ENCODE measurements around the gene NUTM1. TPM values are rescaled to one million over a fixed set of nuclear protein-coding genes. Genes with fewer than 3 reads are reported as not detected.
A peak's percentile ranks its signal among the peaks of the same experiment; 100 is the strongest.

Gene NUTM1
- not detected for total RNA-seq
- long read RNA-seq: 0 reads

DNA sequence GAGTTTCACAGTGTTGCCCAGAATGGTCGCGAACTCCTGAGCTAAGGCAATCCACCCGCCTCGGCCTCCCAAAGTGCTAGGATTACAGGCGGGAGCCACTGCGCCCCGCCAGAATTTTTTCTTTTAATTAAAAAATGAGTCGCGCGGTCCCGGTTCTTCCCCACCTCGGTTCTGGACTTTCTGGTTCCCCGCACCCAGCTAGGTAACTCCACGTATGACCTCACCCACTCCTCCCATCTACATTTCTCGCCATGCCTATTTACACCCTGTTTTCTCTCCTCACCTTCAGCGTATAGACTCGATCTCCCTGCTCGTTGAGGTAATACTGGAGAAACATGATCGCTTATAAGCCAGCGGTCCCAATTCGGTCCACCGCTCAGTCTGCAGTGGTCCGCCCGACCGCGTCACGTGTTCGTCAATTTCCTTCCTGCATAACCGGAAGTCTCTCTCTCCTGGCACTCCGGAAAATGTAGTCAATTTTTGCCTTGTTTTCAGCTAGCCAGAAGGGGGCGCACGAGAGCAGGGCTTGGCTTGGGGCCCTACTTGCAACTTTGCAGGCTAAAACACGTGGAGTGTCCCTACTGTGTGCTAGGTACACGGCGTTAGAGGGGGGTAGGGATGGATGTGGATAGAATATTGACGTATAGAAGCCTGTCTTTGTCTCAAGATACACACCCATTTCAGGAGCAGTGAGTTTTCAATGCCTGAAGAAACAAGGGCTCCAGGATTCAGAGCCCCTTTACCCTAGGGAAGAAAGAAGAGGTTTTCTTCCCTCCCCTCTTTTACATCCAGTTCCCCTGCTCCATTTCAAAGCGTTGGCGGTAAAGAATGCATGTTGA, at the start of gene NUTM1, which contains the start of gene NOP10:
TSS of gene NUTM1 (plus strand) at position 579 of the 839 bp plus-strand sequence. CDS start 382 bp downstream, outside the sequence.
TSS of gene NOP10 (minus strand) at position 400 of the 839 bp plus-strand sequence. CDS start at position 337, 63 bp downstream.
- intact Hi-C loops (cut with DNase I): loop anchor here (1.0 to 2.0 kb wide), 2 partner anchors 24 to 102 kb away; partner anchors contain the start of gene LPCAT4
- peak; percentile 94 for DNase-seq (ENCODE audit: missing footprints)
- peak; percentile 97 for ATAC-seq

GRCh38 chr15:34297059-34297458, 46.1 kb upstream of the NUTM1 start:
- intact Hi-C loops (cut with DNase I): no loop called here
- DNase-seq (ENCODE audit: missing footprints): no peak
- no peak for ATAC-seq

DNA sequence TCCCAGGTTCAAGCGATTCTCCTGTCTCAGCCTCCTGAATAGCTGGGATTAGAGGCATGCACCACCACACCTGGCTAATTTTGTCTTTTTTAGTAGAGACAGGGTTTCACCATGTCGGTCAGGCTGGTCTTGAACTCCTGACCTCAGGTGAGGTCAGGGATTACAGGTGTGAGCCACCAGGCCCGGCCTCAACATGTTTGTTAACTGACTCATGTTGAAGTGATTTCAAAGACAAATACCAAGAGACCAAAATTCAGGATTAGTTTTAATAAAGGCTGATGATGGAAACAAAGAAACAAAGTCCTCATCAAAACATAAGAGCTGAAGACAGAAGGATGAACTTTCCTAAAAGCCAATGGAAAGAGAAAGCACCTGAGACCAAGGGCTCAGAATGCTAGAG, 42.1 kb upstream of the NUTM1 start:
- ATAC-seq (no peak), DNase-seq (ENCODE audit: missing footprints) (no peak)
- intact Hi-C loops (cut with DNase I): no loop called here

- DNase-seq (ENCODE audit: missing footprints): no peak
- ATAC-seq: no peak
- intact Hi-C loops (cut with DNase I): no loop called here
Measured at GRCh38 chr15:34304613-34305012, 38.5 kb upstream of the NUTM1 start.

GRCh38 chr15:34311563-34311962, 31.6 kb upstream of the NUTM1 start:
- intact Hi-C loops (cut with DNase I): no loop called here
- ATAC-seq (no peak), DNase-seq (ENCODE audit: missing footprints) (no peak)

DNA sequence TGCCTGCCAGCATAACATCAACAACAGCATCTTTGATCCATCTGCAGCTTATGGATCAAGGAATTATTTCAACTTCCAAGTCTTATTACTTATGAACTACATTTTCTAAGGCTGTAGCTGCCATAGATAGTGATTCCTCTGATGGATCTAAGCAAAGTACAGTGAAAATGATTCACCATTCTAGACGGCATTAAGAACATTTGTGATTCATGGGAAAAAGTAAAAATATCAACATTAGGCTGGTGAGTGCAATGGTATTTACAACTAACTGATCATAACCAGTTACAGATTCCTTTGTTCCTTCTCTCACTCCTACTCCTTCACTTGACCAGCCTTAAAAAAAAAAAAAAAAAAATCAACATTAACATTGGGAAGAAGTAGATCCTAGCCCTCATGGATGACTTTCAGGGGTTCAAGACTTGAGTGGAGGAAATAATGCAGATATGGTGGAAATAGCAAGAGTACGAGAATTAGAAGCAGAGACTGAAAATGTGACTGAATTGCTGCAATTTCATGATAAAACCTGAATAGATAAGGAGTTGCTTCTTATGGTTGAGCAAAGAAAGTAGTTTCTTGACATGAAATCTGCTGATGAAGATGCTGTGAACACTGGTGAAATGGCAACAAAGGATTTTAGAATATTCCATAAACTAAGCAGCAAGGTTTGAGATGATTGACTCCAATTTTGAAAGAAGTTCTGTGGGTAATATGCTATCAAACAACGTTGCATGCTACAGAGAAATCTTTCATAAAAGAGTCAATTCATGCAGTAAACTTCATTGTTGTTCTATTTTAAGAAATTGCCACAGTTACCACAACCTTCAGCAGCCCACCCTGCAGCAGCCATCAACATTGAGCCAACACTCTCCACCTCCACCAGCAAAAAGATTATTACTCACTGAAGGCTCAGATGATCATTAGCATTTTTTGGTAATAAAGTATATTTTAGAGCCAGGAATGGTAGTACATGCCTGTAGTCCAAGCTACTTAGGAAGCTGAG, 28.3 kb upstream of the NUTM1 start:
- intact Hi-C loops (cut with DNase I): loop anchor here (5.0 kb wide), 1 partner anchor 52 kb away; no protein-coding TSS in a partner anchor

DNA sequence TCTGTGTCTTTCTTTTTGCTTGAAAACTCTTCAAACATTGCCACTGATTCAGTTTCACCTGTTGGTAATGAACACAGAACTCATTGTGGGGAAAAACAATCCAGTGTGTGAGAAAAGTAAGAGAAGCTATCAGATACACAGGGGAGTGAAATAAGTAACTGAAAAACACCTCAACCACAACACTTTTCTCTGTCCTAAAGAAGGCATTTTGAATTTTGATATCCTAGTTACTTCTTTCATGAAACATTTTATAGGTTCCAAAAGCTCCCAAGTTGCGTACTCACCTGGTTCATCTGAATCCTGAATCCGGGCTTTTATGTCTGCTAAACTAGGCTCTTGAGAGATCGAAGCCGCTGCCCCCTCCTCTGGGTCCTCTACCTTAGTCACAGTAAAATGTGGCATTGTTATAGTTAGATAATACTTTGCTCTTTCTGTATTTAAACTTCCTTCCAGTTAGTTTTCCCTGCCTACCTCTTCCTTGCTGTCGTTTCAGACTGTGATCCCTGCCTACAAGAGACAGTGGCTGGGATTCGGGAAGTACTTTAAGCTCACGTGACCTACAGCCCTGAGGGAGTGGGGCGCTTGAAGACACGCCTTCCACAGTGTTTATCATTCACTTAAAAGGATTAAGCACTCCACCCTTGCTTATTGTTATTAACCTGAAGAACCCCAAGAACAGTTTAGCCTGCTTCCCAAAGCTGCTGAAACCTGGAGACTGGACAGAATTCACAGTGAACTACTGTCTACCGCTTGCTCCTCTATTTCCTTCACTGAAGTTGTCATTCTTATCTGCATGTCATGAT, 24.6 kb upstream of the NUTM1 start:
- peak; percentile 97 for ATAC-seq
- intact Hi-C loops (cut with DNase I): loop anchor here (5.0 kb wide), 1 partner anchor 56 kb away; no protein-coding TSS in a partner anchor

More for the DNA sequence above, 28.3 kb upstream of the NUTM1 start:
- ATAC-seq (no peak), DNase-seq (ENCODE audit: missing footprints) (no peak)

DNA sequence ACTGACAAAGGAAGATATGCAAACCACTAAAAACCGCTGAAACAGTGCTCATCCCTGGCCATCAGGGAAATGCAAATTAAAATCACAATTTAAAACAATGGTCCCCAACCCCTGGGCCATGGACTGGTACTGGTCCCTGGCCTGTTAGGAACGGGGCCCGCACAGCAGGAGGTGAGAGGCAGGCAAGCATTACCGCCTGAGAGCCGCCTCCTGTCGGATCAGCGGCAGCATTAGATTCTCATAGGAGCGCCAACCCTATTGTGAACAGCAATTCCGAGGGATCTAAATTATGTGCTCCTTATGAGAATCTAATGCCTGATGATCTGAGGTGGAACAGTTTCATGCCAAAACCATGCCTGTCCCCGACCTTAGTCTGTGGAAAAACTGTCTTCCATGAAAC, 19.9 kb upstream of the NUTM1 start:
- DNase-seq (ENCODE audit: missing footprints): no peak
- intact Hi-C loops (cut with DNase I): no loop called here
- no peak for ATAC-seq

More for the DNA sequence above, 24.6 kb upstream of the NUTM1 start:
- DNase-seq (ENCODE audit: missing footprints): no peak

DNA sequence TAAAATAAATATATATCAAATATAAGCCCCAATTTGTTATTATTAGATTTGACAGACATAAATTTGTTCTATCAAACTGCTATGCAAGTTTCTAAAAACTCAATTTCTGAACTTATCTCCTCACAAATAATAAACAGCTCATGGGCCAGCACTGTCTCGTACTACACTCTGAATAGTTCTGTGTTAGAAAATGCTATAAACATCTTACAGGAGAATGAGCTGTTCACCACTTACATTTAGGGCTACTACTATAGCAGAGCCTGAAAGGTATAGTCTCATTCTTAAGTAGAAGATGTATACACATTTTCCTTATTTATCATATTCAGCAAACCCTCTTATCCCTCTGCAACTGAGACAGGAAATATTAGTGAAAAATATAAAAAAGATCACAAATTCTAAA, 18.2 kb upstream of the NUTM1 start:
- ATAC-seq (no peak), DNase-seq (ENCODE audit: missing footprints) (no peak)
- intact Hi-C loops (cut with DNase I): no loop called here

DNA sequence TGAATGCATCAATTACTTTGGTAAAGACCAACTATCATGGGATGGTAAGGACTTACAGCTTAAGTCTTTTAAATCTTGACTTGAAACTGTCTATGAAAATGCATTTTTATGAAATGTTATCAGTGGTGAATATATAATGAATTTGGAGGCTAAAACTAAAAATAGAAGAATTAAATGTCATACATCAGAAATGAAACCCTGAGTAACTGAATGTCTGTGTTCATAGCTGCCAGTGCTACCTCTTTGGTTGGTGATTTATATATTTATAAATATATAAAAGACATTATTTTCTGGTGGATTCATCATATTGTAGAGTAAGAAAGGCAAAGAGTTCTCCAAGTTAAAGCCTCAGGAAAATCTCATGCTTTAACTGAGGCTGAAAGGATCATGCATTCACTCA, 17.7 kb upstream of the NUTM1 start:
- intact Hi-C loops (cut with DNase I): no loop called here
- DNase-seq (ENCODE audit: missing footprints) (no peak), ATAC-seq (no peak)

GRCh38 chr15:34327906-34328305, 15.2 kb upstream of the NUTM1 start:
- ATAC-seq (no peak), DNase-seq (ENCODE audit: missing footprints) (no peak)
- intact Hi-C loops (cut with DNase I): no loop called here

GRCh38 chr15:34329006-34329405, 14.1 kb upstream of the NUTM1 start:
- intact Hi-C loops (cut with DNase I): no loop called here
- no peak for ATAC-seq
- DNase-seq (ENCODE audit: missing footprints): no peak

DNA sequence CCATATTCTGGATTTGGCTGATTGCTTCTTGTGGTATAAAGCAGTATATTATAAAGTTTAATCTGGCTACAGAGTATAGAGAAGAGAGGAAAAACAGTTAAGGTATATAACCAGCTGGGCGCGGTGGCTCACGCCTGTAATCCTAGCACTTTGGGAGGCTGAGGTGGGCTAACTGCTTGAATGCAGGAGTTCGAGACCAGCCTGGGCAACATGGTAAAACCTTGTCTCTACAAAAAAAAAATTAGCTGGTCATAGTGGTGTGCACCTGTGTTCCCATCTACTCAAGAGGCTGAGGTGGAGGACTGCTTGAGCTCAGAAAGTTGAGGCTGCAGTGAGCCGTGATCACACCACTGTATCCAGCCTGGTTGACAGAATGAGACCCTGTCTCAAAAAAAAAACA, 12.8 kb upstream of the NUTM1 start:
- intact Hi-C loops (cut with DNase I): loop anchor here (10.0 kb wide), 1 partner anchor 105 kb away; the partner anchor contains the start of gene EMC4
- ATAC-seq (no peak), DNase-seq (ENCODE audit: missing footprints) (no peak)

DNA sequence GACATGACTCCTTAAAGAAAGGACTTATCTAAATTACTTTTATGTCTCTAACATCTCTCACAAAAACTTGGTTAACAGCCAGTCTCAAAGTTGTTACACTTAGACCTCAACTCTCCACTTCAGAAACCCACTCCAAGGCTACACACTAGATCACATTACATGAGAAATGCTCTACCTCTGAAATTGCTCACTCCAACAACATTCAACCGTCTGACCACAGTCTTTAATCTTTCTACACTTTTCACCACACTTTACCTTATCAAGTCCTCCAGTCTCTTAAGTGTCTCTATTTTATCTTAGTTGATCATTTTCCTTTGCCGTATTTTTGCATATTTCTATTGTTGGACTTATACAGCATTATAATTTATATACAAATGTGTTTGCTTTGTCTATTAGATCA, 11.3 kb upstream of the NUTM1 start:
- no peak for ATAC-seq
- DNase-seq (ENCODE audit: missing footprints): no peak
- intact Hi-C loops (cut with DNase I): loop anchor here (10.0 kb wide), 1 partner anchor 107 kb away; the partner anchor contains the start of gene EMC4

- no peak for ATAC-seq
- no peak for DNase-seq (ENCODE audit: missing footprints)
- intact Hi-C loops (cut with DNase I): loop anchor here (10.0 kb wide), 1 partner anchor 108 kb away; the partner anchor contains the start of gene EMC4
Measured at GRCh38 chr15:34332553-34333120, 10.5 kb upstream of the NUTM1 start.

- intact Hi-C loops (cut with DNase I): loop anchor here (5.0 to 10.0 kb wide), 2 partner anchors 77 to 110 kb away; partner anchors contain the start of gene EMC4
- no peak for ATAC-seq
- no peak for DNase-seq (ENCODE audit: missing footprints)
Measured at GRCh38 chr15:34334672-34335071, 8.4 kb upstream of the NUTM1 start.

- DNase-seq (ENCODE audit: missing footprints) (no peak), ATAC-seq (no peak)
- intact Hi-C loops (cut with DNase I): loop anchor here (5.0 to 10.0 kb wide), 2 partner anchors 78 to 111 kb away; partner anchors contain the start of gene EMC4
Measured at GRCh38 chr15:34335176-34336032, 7.7 kb upstream of the NUTM1 start.

Measured in Right ventricle myocardium inferior (tissue), 1 donor.